K562 (cell line): ENCODE data around the gene EEPD1. TPM values are rescaled to one million over a fixed set of nuclear protein-coding genes. Genes with fewer than 3 reads are reported as not detected.

Experiments used
- ATAC-seq: fragments of 200-7000 bp; cut with Tn5 transposase; 3 replicates; pipeline ENCODE4 v1.9.1; 2020; ENCODE audit warnings: moderate library complexity
- BruUV-seq: library from RNA; stranded (reverse); fragments of 400-500 nt; replicated peaks from 2 replicates; lab custom pipeline; 2021; lab: Mats Ljungman, UMichigan
- CTCF ChIA-PET: fragments of 300-600 bp; formaldehyde crosslinking; extraction: SDS; loops from one replicate; lab custom pipeline; 2021; ENCODE audit warnings: low intra/inter-chr PET ratio; lab: Yijun Ruan, JAX
- POLR2A ChIA-PET: fragments of 300-600, 350-650 bp; sonication (Branson Sonifier 250); formaldehyde crosslinking; extraction: SDS; loops from one replicate; lab custom pipeline; 2021; ENCODE audit warnings: antibody characterized with exemption, inconsistent platforms; lab: Yijun Ruan, JAX
- DNase-seq, 4 experiments: peaks; one replicate each; pipeline versions ENCODE4 v3.0.0 to v3.0.0-alpha.2; 2011 to 2018; ENCODE audit warnings: low spot score in 3 of 4, mixed read lengths in 3 of 4; ENCODE audit errors: extremely low read depth in 1 of 4
- FAIRE-seq: peaks from 2 replicates; lab custom pipeline; 2011; peaks lifted over from hg19 to GRCh38; lab: Jason Lieb, UNC
- H2AFZ ChIP-seq: 2 replicates; pipeline ENCODE4 v1.6.0; 2011; ENCODE audit warnings: low read depth, low read length, control low read depth, inconsistent platforms
- H3K27ac ChIP-seq: fragments of 200-600 bp; 3 replicates; pipeline ENCODE4 v1.8.0; 2011; ENCODE audit warnings: low read depth, mild to moderate bottlenecking, control low read depth, inconsistent platforms, low read length, moderate library complexity, mixed read lengths; ENCODE audit errors: extremely low read depth
- H3K27me3 ChIP-seq, 2 experiments: fragments of 300-600 bp in 1 of 2; 2 replicates in 1 of 2; 3 replicates in 1 of 2; pipeline versions ENCODE4 v1.6.0 to v1.8.0; 2011; ENCODE audit warnings: inconsistent platforms in 2 of 2, low read length in 2 of 2, mild to moderate bottlenecking in 1 of 2, mixed read lengths in 1 of 2, moderate library complexity in 1 of 2; ENCODE audit not compliant: control insufficient read depth in 2 of 2, insufficient read depth in 2 of 2
- H3K36me3 ChIP-seq: fragments of 300-600 bp; 3 replicates; pipeline ENCODE4 v1.8.0; 2011; ENCODE audit warnings: mild to moderate bottlenecking, low read length, inconsistent platforms; ENCODE audit not compliant: control insufficient read depth, insufficient read depth
- H3K4me1 ChIP-seq, 2 experiments: fragments of 200-600 bp in 1 of 2; replicated peaks in 1 of 2; 2 replicates in 1 of 2; 3 replicates in 1 of 2; pipeline versions ENCODE4 v1.5.1 to v1.8.0; 2011; ENCODE audit warnings: inconsistent platforms in 2 of 2, low read length in 2 of 2, mild to moderate bottlenecking in 1 of 2, mixed read lengths in 1 of 2, moderate library complexity in 1 of 2; ENCODE audit not compliant: control insufficient read depth in 2 of 2, insufficient read depth in 2 of 2
- H3K4me2 ChIP-seq: 2 replicates; pipeline ENCODE4 v1.6.1; 2011; ENCODE audit warnings: low read length, control low read depth, inconsistent platforms, mixed read lengths; ENCODE audit not compliant: insufficient read depth
- H3K4me3 ChIP-seq: fragments of 200-600 bp; sonication (generic), shearing (Covaris generic); 2 replicates; pipeline ENCODE4 v1.5.1; 2016; ENCODE audit warnings: control low read depth, inconsistent platforms
- H3K79me2 ChIP-seq: fragments of 200-600 bp; 3 replicates; pipeline ENCODE4 v1.8.0; 2011; ENCODE audit warnings: low read length, inconsistent platforms; ENCODE audit not compliant: control insufficient read depth, insufficient read depth
- H3K9ac ChIP-seq, 2 experiments: 2 replicates each; pipeline versions ENCODE4 v1.6.0 to v1.6.1; 2011; ENCODE audit warnings: low read depth in 2 of 2, low read length in 2 of 2, control low read depth in 1 of 2, inconsistent platforms in 1 of 2, mild to moderate bottlenecking in 1 of 2, mixed read lengths in 1 of 2; ENCODE audit not compliant: insufficient read depth in 1 of 2
- H3K9me1 ChIP-seq: one replicate; pipeline ENCODE4 v1.6.0; 2011; ENCODE audit warnings: inconsistent platforms, mild to moderate bottlenecking, low read length, moderate library complexity; ENCODE audit not compliant: control insufficient read depth, insufficient read depth
- H3K9me3 ChIP-seq: replicated peaks from 2 replicates; pipeline ENCODE4 v1.5.1; 2011; ENCODE audit warnings: low read depth, low read length, inconsistent platforms; ENCODE audit not compliant: control insufficient read depth, insufficient read depth
- H4K20me1 ChIP-seq: replicated peaks from 2 replicates; pipeline ENCODE4 v1.6.1; 2011; ENCODE audit warnings: low read length, inconsistent platforms, mixed read lengths; ENCODE audit not compliant: control insufficient read depth, insufficient read depth
- CHD4 ChIP-seq: fragments of 200-600 bp; sonication (generic); IDR thresholded peaks from 3 replicates; pipeline ENCODE4 v1.6.1; 2012; ENCODE audit warnings: low read depth, mild to moderate bottlenecking, mixed read lengths, low read length, inconsistent platforms; ENCODE audit not compliant: insufficient read depth, insufficient replicate concordance, poor library complexity, severe bottlenecking
- GMEB1 ChIP-seq: fragments of 250-450 bp; sonication (Bioruptor Pico); IDR thresholded peaks from 2 replicates; pipeline ENCODE4 v1.4.0; 2020; ENCODE audit warnings: mild to moderate bottlenecking
- MIER1 ChIP-seq: fragments of 450-650 bp; IDR thresholded peaks from 2 replicates; pipeline ENCODE4 v1.6.1; 2016; ENCODE audit warnings: antibody characterized with exemption, mild to moderate bottlenecking, low read depth
- PCBP2 ChIP-seq: fragments of 200-400 bp; formaldehyde crosslinking; IDR thresholded peaks from 2 replicates; pipeline ENCODE4 v1.6.1; 2018; ENCODE audit warnings: low read length, low read depth, mild to moderate bottlenecking, moderate library complexity; ENCODE audit not compliant: poor library complexity, severe bottlenecking
- RFX1 ChIP-seq: fragments of 450-650 bp; IDR thresholded peaks from 2 replicates; pipeline ENCODE4 v1.6.1; 2016; ENCODE audit warnings: mild to moderate bottlenecking, moderate library complexity
- SNIP1 ChIP-seq: fragments of 450-650 bp; IDR thresholded peaks from 2 replicates; pipeline ENCODE4 v1.7.1; 2017; ENCODE audit warnings: low read depth, mild to moderate bottlenecking
- TEAD2 ChIP-seq: fragments of 450-650 bp; IDR thresholded peaks from 2 replicates; pipeline ENCODE4 v1.6.1; 2016; ENCODE audit warnings: missing genetic modification characterization, control low read depth, missing compliant biosample characterization
- ZNF263 ChIP-seq: sonication (generic); formaldehyde crosslinking; IDR thresholded peaks from 2 replicates; pipeline ENCODE4 v1.8.0; 2022; ENCODE audit warnings: mild to moderate bottlenecking, missing genetic modification reagents, borderline replicate concordance
- WGBS: fragments of 100-300 bp; shearing (Covaris generic); methylation state at CpG from one replicate; pipeline ENCODE4 v1.1.6; 2016; ENCODE audit warnings: low coverage, mixed read lengths; ENCODE audit not compliant: insufficient coverage; ENCODE audit errors: missing lambda C conversion rate; 5-methylcytosine and 5-hydroxymethylcytosine counted together
- in situ Hi-C: fragments of 300-500 bp; cut with MboI; formaldehyde crosslinking; loops from 4 replicates; pipeline ENCODE4 v1.15.0; 2018; ENCODE audit warnings: inconsistent platforms, mixed read lengths
- intact Hi-C: fragments of 100-400 bp; cut with micrococcal nuclease; formaldehyde crosslinking; loops from 2 replicates; pipeline ENCODE4 v1.14.2; 2022
- polyA plus RNA-seq, 8 experiments: library from polyadenylated mRNA; depleted of rRNA in 4 of 8; stranded (reverse) in 5 of 8; unstranded in 3 of 8; fragments of >200 nt; fragmentation: Nextera tagmentation in 2 of 8; fragmentation: Illumina TruSeq in 1 of 8; extraction: Ambion mirVana in 2 of 8; extraction: Trizol in 1 of 8; gene quantifications; 2 replicates each; pipeline versions ENCODE4 v1.2.1 to v1.2.3, GENCODE V29; 2011 to 2014; ENCODE audit warnings: inconsistent platforms in 1 of 8, missing spikeins in 1 of 8
- total RNA-seq, 7 experiments: library from RNA; depleted of rRNA in 6 of 7; stranded (reverse); fragments of >200 nt in 6 of 7; fragmentation: Illumina TruSeq in 2 of 7; extraction: Trizol in 2 of 7; gene quantifications; 2 replicates each; pipeline versions ENCODE4 v1.2.1 to v1.2.3, GENCODE V29; 2011 to 2021; ENCODE audit warnings: low replicate concordance in 1 of 7

The EEPD1 gene
- total and polyA plus RNA-seq, 9 of the 15 experiments (the other 6 are each of a cell fraction or from before 2014, with no cell fraction given): 0.01 to 1.5 (median 0.74) TPM; not detected in 1

GRCh38 chr7:36287371-36288241, 134.6 kb downstream of the EEPD1 start:
- no peak for ATAC-seq
- ChIA-PET POLR2A (no interaction called here), CTCF (interaction anchor here (0.6 kb wide), 1 partner anchor 134 kb away, joined by 3 read pairs; no protein-coding TSS in a partner anchor)
- Histone ChIP-seq H2AFZ (no peak overlapping the region), H3K4me2 (no peak overlapping the region), H3K79me2 (no peaks in the 10 kb centered on the region), H3K4me1 (peaks cover 0 to 7% of the 10 kb centered on the region in 2 experiments; a peak in 3 of 5 replicates), H3K27ac (no peak overlapping the region), H3K9ac (no peak overlapping the region), H3K4me3 (no peak overlapping the region), H3K27me3 (peaks cover 23 to 78% of the 10 kb centered on the region in 2 experiments), H3K9me3 (no peaks in the 10 kb centered on the region), H3K9me1 (peaks cover 4% of the 10 kb centered on the region), H4K20me1 (peaks cover 25% of the 10 kb centered on the region), H3K36me3 (no peaks in the 10 kb centered on the region)
- no peak for TF ChIP-seq RFX1
- no peak for TF ChIP-seq GMEB1 (CRISPR knock-in tag)
- no peak for TF ChIP-seq PCBP2
- no peak for TF ChIP-seq SNIP1
- no peak for TF ChIP-seq TEAD2 (tag)
- TF ChIP-seq MIER1: no peak
- TF ChIP-seq ZNF263: no peak
- no peak for TF ChIP-seq CHD4
- no TSS peak for BruUV-seq
- in situ Hi-C loops (no loop called here), intact Hi-C loops (no loop called here)
- WGBS: 4% methylated on average over 19 of the region's 19 CpGs
- DNase-seq: no peak
- FAIRE-seq: no peak
